Gastrocnemius medialis (tissue), 4 donors: ENCODE results near the gene TMEM167A.

Experiments used
- POLR2A ChIP-seq, 2 donors: fragments of 450-650 bp; IDR thresholded peaks; one replicate each; pipeline ENCODE4 v1.6.1; 2017; ENCODE audit warnings: antibody characterized with exemption in 2 of 2, mild to moderate bottlenecking in 2 of 2, moderate library complexity in 2 of 2
- TF ChIP-seq, protein P1 (sequence below), 5 experiments: fragments of 450-650 bp in 3 of 5; fragments of 200-600 bp in 2 of 5; sonication (generic) in 2 of 5; IDR thresholded peaks in 4 of 5; conservative IDR thresholded peaks in 1 of 5; 1 replicate in 4 of 5; 2 replicates in 1 of 5; pipeline ENCODE4 v1.5.1; 2016 to 2019; ENCODE audit warnings: antibody characterized with exemption in 5 of 5, mild to moderate bottlenecking in 3 of 5, moderate library complexity in 3 of 5

DNA sequence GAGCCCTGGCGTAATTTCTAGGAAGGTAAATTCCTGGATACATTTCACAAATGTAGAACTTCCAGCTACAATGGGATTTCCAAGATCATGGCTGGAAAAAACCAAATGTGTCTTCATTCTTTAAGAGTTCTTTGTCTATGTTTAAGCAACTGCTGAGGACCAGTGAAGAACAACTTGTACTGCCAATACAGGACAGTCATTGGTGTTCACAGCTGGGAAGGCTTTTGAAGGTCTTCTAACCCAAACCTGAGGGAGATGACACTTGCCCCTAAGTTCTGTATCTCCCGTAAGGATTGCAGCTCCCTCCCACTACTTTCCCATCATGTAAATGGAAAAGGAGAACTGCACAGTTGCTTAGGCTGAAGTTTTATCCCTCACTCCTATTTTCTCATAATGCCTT lies 28.4 kb downstream of the TMEM167A start:
- TF ChIP-seq POLR2A (IDR thresholded peaks at IDR 0.05): no peak
- TF ChIP-seq, protein P1, sequence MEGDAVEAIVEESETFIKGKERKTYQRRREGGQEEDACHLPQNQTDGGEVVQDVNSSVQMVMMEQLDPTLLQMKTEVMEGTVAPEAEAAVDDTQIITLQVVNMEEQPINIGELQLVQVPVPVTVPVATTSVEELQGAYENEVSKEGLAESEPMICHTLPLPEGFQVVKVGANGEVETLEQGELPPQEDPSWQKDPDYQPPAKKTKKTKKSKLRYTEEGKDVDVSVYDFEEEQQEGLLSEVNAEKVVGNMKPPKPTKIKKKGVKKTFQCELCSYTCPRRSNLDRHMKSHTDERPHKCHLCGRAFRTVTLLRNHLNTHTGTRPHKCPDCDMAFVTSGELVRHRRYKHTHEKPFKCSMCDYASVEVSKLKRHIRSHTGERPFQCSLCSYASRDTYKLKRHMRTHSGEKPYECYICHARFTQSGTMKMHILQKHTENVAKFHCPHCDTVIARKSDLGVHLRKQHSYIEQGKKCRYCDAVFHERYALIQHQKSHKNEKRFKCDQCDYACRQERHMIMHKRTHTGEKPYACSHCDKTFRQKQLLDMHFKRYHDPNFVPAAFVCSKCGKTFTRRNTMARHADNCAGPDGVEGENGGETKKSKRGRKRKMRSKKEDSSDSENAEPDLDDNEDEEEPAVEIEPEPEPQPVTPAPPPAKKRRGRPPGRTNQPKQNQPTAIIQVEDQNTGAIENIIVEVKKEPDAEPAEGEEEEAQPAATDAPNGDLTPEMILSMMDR (IDR thresholded peaks at IDR 0.05 in 4 of 5, conservative IDR thresholded peaks at IDR 0.05 in 1 of 5): no peak
